Mesenchymal stem cell (in vitro differentiated cells and primary cell): ENCODE results near the gene GALNT10.
A peak's percentile ranks its signal among the peaks of the same experiment; 100 is the strongest.

Experiments used
- DNase-seq: peaks from one replicate; pipeline ENCODE4 v3.0.0-alpha.2; 2013
- H2AFZ ChIP-seq: one replicate; pipeline ENCODE4 v1.6.1; 2013; ENCODE audit warnings: low read depth, mild to moderate bottlenecking, control low read depth, inconsistent platforms, low read length, moderate library complexity
- H2AK5ac ChIP-seq: 2 replicates; pipeline ENCODE4 v1.6.1; 2013; ENCODE audit warnings: low read length, moderate library complexity, mild to moderate bottlenecking, inconsistent platforms; ENCODE audit not compliant: severe bottlenecking
- H2BK120ac ChIP-seq: one replicate; pipeline ENCODE4 v1.6.1; 2013; ENCODE audit warnings: low read depth, mild to moderate bottlenecking, inconsistent platforms, low read length, moderate library complexity
- H2BK12ac ChIP-seq, 2 experiments: one replicate each; pipeline ENCODE4 v1.6.1; 2013; ENCODE audit warnings: inconsistent platforms in 2 of 2, low read length in 2 of 2, mild to moderate bottlenecking in 2 of 2, moderate library complexity in 2 of 2, control low read depth in 1 of 2
- H2BK15ac ChIP-seq: one replicate; pipeline ENCODE4 v1.6.1; 2013; ENCODE audit warnings: mild to moderate bottlenecking, low read depth, inconsistent platforms; ENCODE audit not compliant: poor library complexity, severe bottlenecking
- H2BK5ac ChIP-seq: 2 replicates; pipeline ENCODE4 v1.6.1; 2013; ENCODE audit warnings: low read depth, mild to moderate bottlenecking, low read length, control low read depth, inconsistent platforms; ENCODE audit not compliant: poor library complexity, severe bottlenecking
- H3K14ac ChIP-seq, 2 experiments: one replicate each; pipeline ENCODE4 v1.6.1; 2013; ENCODE audit warnings: inconsistent platforms in 2 of 2, low read length in 2 of 2, control low read depth in 1 of 2, mild to moderate bottlenecking in 1 of 2, moderate library complexity in 1 of 2
- H3K18ac ChIP-seq, 2 experiments: one replicate each; pipeline ENCODE4 v1.6.1; 2013; ENCODE audit warnings: inconsistent platforms in 2 of 2, low read length in 2 of 2, control low read depth in 1 of 2, low read depth in 1 of 2, mild to moderate bottlenecking in 1 of 2
- H3K23ac ChIP-seq, 2 experiments: one replicate each; pipeline ENCODE4 v1.6.1; 2013; ENCODE audit warnings: inconsistent platforms in 2 of 2, low read length in 2 of 2, mild to moderate bottlenecking in 2 of 2, moderate library complexity in 2 of 2, control low read depth in 1 of 2
- H3K27ac ChIP-seq: 2 replicates; pipeline ENCODE4 v1.5.1; 2013; ENCODE audit warnings: mild to moderate bottlenecking, moderate library complexity, low read length, control low read depth, inconsistent platforms; ENCODE audit not compliant: poor library complexity, severe bottlenecking
- H3K27me3 ChIP-seq, 2 experiments: 2 replicates each; pipeline versions ENCODE4 v1.6.1 to v1.7.0; 2013; ENCODE audit warnings: low read length in 2 of 2, mild to moderate bottlenecking in 2 of 2, moderate library complexity in 2 of 2, control low read depth in 1 of 2, inconsistent platforms in 1 of 2; ENCODE audit not compliant: control insufficient read depth in 1 of 2, insufficient read depth in 1 of 2
- H3K36me3 ChIP-seq, 2 experiments: 2 replicates each; pipeline versions ENCODE4 v1.6.1 to v1.7.0; 2013; ENCODE audit warnings: low read length in 2 of 2, control low read depth in 1 of 2, inconsistent platforms in 1 of 2, low read depth in 1 of 2, mild to moderate bottlenecking in 1 of 2; ENCODE audit not compliant: insufficient read depth in 2 of 2, control insufficient read depth in 1 of 2
- H3K4ac ChIP-seq, 2 experiments: one replicate each; pipeline ENCODE4 v1.6.1; 2013; ENCODE audit warnings: inconsistent platforms in 2 of 2, low read length in 2 of 2, mild to moderate bottlenecking in 2 of 2, moderate library complexity in 2 of 2, control low read depth in 1 of 2, low read depth in 1 of 2
- H3K4me1 ChIP-seq: 2 replicates; pipeline ENCODE4 v1.6.1; 2013; ENCODE audit warnings: low read depth, low read length, control low read depth; ENCODE audit not compliant: control insufficient read depth, insufficient read depth
- H3K4me2 ChIP-seq: 2 replicates; pipeline ENCODE4 v1.6.1; 2013; ENCODE audit warnings: low read length, mild to moderate bottlenecking, inconsistent platforms; ENCODE audit not compliant: poor library complexity, severe bottlenecking
- H3K4me3 ChIP-seq, 2 experiments: 2 replicates each; pipeline versions ENCODE4 v1.5.1 to v1.7.0; 2013; ENCODE audit warnings: low read length in 2 of 2, mild to moderate bottlenecking in 2 of 2, control low read depth in 1 of 2, low read depth in 1 of 2; ENCODE audit not compliant: insufficient read depth in 1 of 2
- H3K79me1 ChIP-seq: replicated peaks from 2 replicates; pipeline ENCODE4 v1.6.1; 2013; ENCODE audit warnings: mild to moderate bottlenecking, control low read depth, low read length, inconsistent platforms; ENCODE audit not compliant: poor library complexity, severe bottlenecking
- H3K9ac ChIP-seq: 2 replicates; pipeline ENCODE4 v1.7.0; 2013; ENCODE audit warnings: mild to moderate bottlenecking, low read length, moderate library complexity
- H3K9me3 ChIP-seq: 2 replicates; pipeline ENCODE4 v1.7.0; 2013; ENCODE audit warnings: mild to moderate bottlenecking, low read length; ENCODE audit not compliant: control insufficient read depth
- H4K8ac ChIP-seq: one replicate; pipeline ENCODE4 v1.6.1; 2013; ENCODE audit warnings: inconsistent platforms, mild to moderate bottlenecking, low read length, moderate library complexity
- H4K91ac ChIP-seq: one replicate; pipeline ENCODE4 v1.6.1; 2013; ENCODE audit warnings: mild to moderate bottlenecking, low read length, inconsistent platforms
- WGBS: methylation state at CpG from one replicate; pipeline ENCODE4 v1.1.7; 2013; ENCODE audit warnings: mixed read lengths; 5-methylcytosine and 5-hydroxymethylcytosine counted together

GALNT10 gene

GRCh38 chr5:154238776-154239481 is 48.4 kb downstream of the GALNT10 start:
- no peak overlapping the region for H2BK5ac ChIP-seq
- H2AK5ac ChIP-seq, result no peak overlapping the region
- H3K27me3 ChIP-seq, result no peaks in the 10 kb centered on the region
- H3K36me3 ChIP-seq, result no peaks in the 10 kb centered on the region
- no peak overlapping the region for H3K4ac ChIP-seq
- no peak overlapping the region for H3K27ac ChIP-seq
- no peak overlapping the region for H2BK15ac ChIP-seq
- H4K91ac ChIP-seq, result no peak overlapping the region
- no peak overlapping the region for H3K14ac ChIP-seq
- WGBS, result 63% methylated on average over 10 of the region's 10 CpGs
- no peak for DNase-seq
- peaks cover 5% of the 10 kb centered on the region for H3K4me1 ChIP-seq
- no peaks in the 10 kb centered on the region for H3K9me3 ChIP-seq
- no peak overlapping the region for H3K23ac ChIP-seq
- H2AFZ ChIP-seq, result no peak overlapping the region
- H4K8ac ChIP-seq, result no peak overlapping the region
- peaks cover 47% of the 10 kb centered on the region for H3K79me1 ChIP-seq
- H3K4me2 ChIP-seq, result no peak overlapping the region
- H2BK12ac ChIP-seq, result no peak overlapping the region
- H3K9ac ChIP-seq, result peak overlapping the region; percentile 47
- peak overlapping the region in 1 of 2 experiments; percentile 71 for H3K18ac ChIP-seq
- H2BK120ac ChIP-seq, result no peak overlapping the region
- H3K4me3 ChIP-seq, result peak overlapping the region in 1 of 2 experiments; percentile 45

- Histone ChIP-seq H3K9me3 (no peaks in the 10 kb centered on the region), H3K4me3 (no peak overlapping the region), H3K14ac (no peak overlapping the region), H4K8ac (no peak overlapping the region), H4K91ac (no peak overlapping the region), H3K9ac (no peak overlapping the region), H2AK5ac (no peak overlapping the region), H3K18ac (peak overlapping the region in 1 of 2 experiments; percentile 9), H2AFZ (no peak overlapping the region), H3K23ac (no peak overlapping the region), H3K36me3 (no peaks in the 10 kb centered on the region), H3K79me1 (peaks cover 56% of the 10 kb centered on the region), H2BK5ac (no peak overlapping the region), H3K27ac (no peak overlapping the region), H3K4ac (no peak overlapping the region), H3K27me3 (no peaks in the 10 kb centered on the region), H2BK15ac (no peak overlapping the region), H2BK12ac (no peak overlapping the region), H3K4me1 (peaks cover 5% of the 10 kb centered on the region), H2BK120ac (peak overlapping the region; percentile 19), H3K4me2 (no peak overlapping the region)
- 93% methylated on average over 2 of the region's 2 CpGs for WGBS
- DNase-seq, result no peak
These were observed 50.1 kb downstream of the GALNT10 start for GRCh38 chr5:154240595-154240994.

- Histone ChIP-seq H3K4me2 (no peak overlapping the region), H2BK5ac (no peak overlapping the region), H2BK15ac (no peak overlapping the region), H3K9ac (no peak overlapping the region), H3K4ac (no peak overlapping the region), H2AFZ (no peak overlapping the region), H2AK5ac (no peak overlapping the region), H3K79me1 (peaks cover 53% of the 10 kb centered on the region), H3K27me3 (no peaks in the 10 kb centered on the region), H3K14ac (no peak overlapping the region), H3K23ac (no peak overlapping the region), H4K8ac (no peak overlapping the region), H3K4me3 (no peak overlapping the region), H2BK12ac (no peak overlapping the region), H3K4me1 (peaks cover 5% of the 10 kb centered on the region), H3K36me3 (no peaks in the 10 kb centered on the region), H3K27ac (no peak overlapping the region), H2BK120ac (peak overlapping the region; percentile 19), H3K18ac (peak overlapping the region in 1 of 2 experiments; percentile 9), H3K9me3 (no peaks in the 10 kb centered on the region), H4K91ac (no peak overlapping the region)
- WGBS, result 79% methylated on average over 3 of the region's 4 CpGs
- DNase-seq, result no peak
These were observed 50.5 kb downstream of the GALNT10 start for GRCh38 chr5:154241021-154241420.

- H3K9ac ChIP-seq, result no peak overlapping the region
- no peak overlapping the region for H2AFZ ChIP-seq
- peak overlapping the region; percentile 46 for H2BK15ac ChIP-seq
- peaks cover 45% of the 10 kb centered on the region for H3K79me1 ChIP-seq
- 76% methylated on average over 1 of the region's 1 CpG for WGBS
- H3K4ac ChIP-seq, result no peak overlapping the region
- no peak for DNase-seq
- H3K36me3 ChIP-seq, result no peaks in the 10 kb centered on the region
- peak overlapping the region; percentile 36 for H2AK5ac ChIP-seq
- no peak overlapping the region for H3K4me2 ChIP-seq
- peak overlapping the region in 1 of 2 experiments; percentile 19 for H3K14ac ChIP-seq
- no peak overlapping the region for H3K27ac ChIP-seq
- peak overlapping the region in 1 of 2 experiments; percentile 66 for H3K18ac ChIP-seq
- H3K27me3 ChIP-seq, result no peaks in the 10 kb centered on the region
- H4K8ac ChIP-seq, result no peak overlapping the region
- H3K4me1 ChIP-seq, result peaks cover 5% of the 10 kb centered on the region
- peak overlapping the region; percentile 8 for H2BK120ac ChIP-seq
- H2BK12ac ChIP-seq, result peak overlapping the region; percentile 3 to 61
- no peaks in the 10 kb centered on the region for H3K9me3 ChIP-seq
- H2BK5ac ChIP-seq, result no peak overlapping the region
- H4K91ac ChIP-seq, result no peak overlapping the region
- H3K4me3 ChIP-seq, result no peak overlapping the region
- no peak overlapping the region for H3K23ac ChIP-seq
These were observed 51.9 kb downstream of the GALNT10 start for GRCh38 chr5:154242442-154242841.
